Smooth muscle cell of the umbilical artery (primary cell): ENCODE results near the gene HSPA8. TPM values are rescaled to one million over a fixed set of nuclear protein-coding genes. Genes with fewer than 3 reads are reported as not detected.

ENCODE experiments used
- total RNA-seq: library from RNA; depleted of rRNA; stranded (reverse); fragments of >200 nt; gene quantifications from 2 replicates; pipeline ENCODE4 v1.2.3, GENCODE V29; 2014

HSPA8 gene
- total RNA-seq: 1,483 and 1,720 TPM in 2 replicates

GRCh38 chr11:123061403-123062157 lies at the start of gene HSPA8:
Gene HSPA8 (minus strand): TSS chr11:123062136. CDS start chr11:123061324, 812 bp downstream.

Other genes with a start within 250 kb of the HSPA8 start
- 1.2 TPM in 1 of 2 replicates, not detected in the other for gene CRTAM, start 223.6 kb downstream of the HSPA8 start, total RNA-seq
- 0.42 and 0.89 TPM in 2 replicates for gene JHY, start 179.4 kb downstream of the HSPA8 start, total RNA-seq
- gene BSX, start 80.3 kb downstream of the HSPA8 start, total RNA-seq: not detected in 2 replicates
- 111 and 152 TPM in 2 replicates for gene CLMP, start 133.1 kb upstream of the HSPA8 start, total RNA-seq